ENCODE data around the gene DHRS2.
A peak's percentile ranks its signal among the peaks of the same experiment; 100 is the strongest.

Gene DHRS2

GRCh38 chr14:23613242-23614070, 22.7 kb upstream of the DHRS2 start:
- DNase-seq: no peak

GRCh38 chr14:23614395-23614828, 21.8 kb upstream of the DHRS2 start:
- no peak for DNase-seq

- no peak for DNase-seq
These were observed 20.3 kb upstream of the DHRS2 start for GRCh38 chr14:23615856-23616255.

GRCh38 chr14:23617539-23617938, 18.6 kb upstream of the DHRS2 start:
- no peak for DNase-seq

GRCh38 chr14:23618415-23618988, 17.7 kb upstream of the DHRS2 start:
- DNase-seq: no peak

- no peak for DNase-seq
These were observed 15.9 kb upstream of the DHRS2 start for GRCh38 chr14:23620177-23620702.

- DNase-seq: no peak
These were observed 14.8 kb upstream of the DHRS2 start for GRCh38 chr14:23621204-23621931.

- no peak for DNase-seq
These were observed 14.0 kb upstream of the DHRS2 start for GRCh38 chr14:23621932-23622730.

- no peak for DNase-seq
These were observed 13.2 kb upstream of the DHRS2 start for GRCh38 chr14:23622990-23623389.

- DNase-seq: no peak
These were observed 12.2 kb upstream of the DHRS2 start for GRCh38 chr14:23623962-23624361.

GRCh38 chr14:23624830-23625404, 11.2 kb upstream of the DHRS2 start:
- DNase-seq: no peak

GRCh38 chr14:23626946-23627345, 9.2 kb upstream of the DHRS2 start:
- DNase-seq: no peak

- no peak for DNase-seq
These were observed 8.2 kb upstream of the DHRS2 start for GRCh38 chr14:23627961-23628360.

- DNase-seq: no peak
These were observed 7.0 kb upstream of the DHRS2 start for GRCh38 chr14:23629204-23629603.

- no peak for DNase-seq
These were observed 6.2 kb upstream of the DHRS2 start for GRCh38 chr14:23629832-23630396.

GRCh38 chr14:23630687-23631086, 5.5 kb upstream of the DHRS2 start:
- DNase-seq: no peak

GRCh38 chr14:23631234-23631633, 4.9 kb upstream of the DHRS2 start:
- no peak for DNase-seq

- DNase-seq: peak; percentile 34 to 37
These were observed 4.3 kb upstream of the DHRS2 start for GRCh38 chr14:23631702-23632460.

- DNase-seq: no peak
These were observed 3.6 kb upstream of the DHRS2 start for GRCh38 chr14:23632461-23633159.

GRCh38 chr14:23633160-23633701, 2.9 kb upstream of the DHRS2 start:
- DNase-seq: no peak
